ENCODE results near the gene ZCCHC17.
A peak's percentile ranks its signal among the peaks of the same experiment; 100 is the strongest.

Gene ZCCHC17

GRCh38 chr1:31390071-31390470 is 93.2 kb downstream of the ZCCHC17 start:
- no peaks in the 10 kb centered on the region for H3K9me3 ChIP-seq (ENCODE audit: severe bottlenecking)
- peak; percentile 49 for ATAC-seq (ENCODE audit: low read depth)
- no peak for DNase-seq (ENCODE audit: low spot score)
- no peaks in the 10 kb centered on the region for H3K36me3 ChIP-seq (ENCODE audit: low read depth)
- no peaks in the 10 kb centered on the region for H3K27me3 ChIP-seq (ENCODE audit: insufficient read depth, poor library complexity, severe bottlenecking)
- H3K4me1 ChIP-seq (ENCODE audit: insufficient read depth, poor library complexity, severe bottlenecking) = peaks cover 14% of the 10 kb centered on the region
- no peak for TF ChIP-seq CTCF (IDR thresholded peaks at IDR 0.05; ENCODE audit: poor library complexity, severe bottlenecking)
- H3K4me3 ChIP-seq (ENCODE audit: severe bottlenecking) = no peak overlapping the region
- H3K27ac ChIP-seq (ENCODE audit: poor library complexity, severe bottlenecking) = peak overlapping the region; percentile 20

- H3K9me3 ChIP-seq (ENCODE audit: severe bottlenecking) = no peaks in the 10 kb centered on the region
- H3K4me3 ChIP-seq (ENCODE audit: severe bottlenecking) = no peak overlapping the region
- TF ChIP-seq CTCF (IDR thresholded peaks at IDR 0.05; ENCODE audit: poor library complexity, severe bottlenecking) = no peak
- no peak overlapping the region for H3K27ac ChIP-seq (ENCODE audit: poor library complexity, severe bottlenecking)
- peaks cover 37% of the 10 kb centered on the region for H3K4me1 ChIP-seq (ENCODE audit: insufficient read depth, poor library complexity, severe bottlenecking)
- DNase-seq (ENCODE audit: low spot score) = no peak
- ATAC-seq (ENCODE audit: low read depth) = no peak
- H3K27me3 ChIP-seq (ENCODE audit: insufficient read depth, poor library complexity, severe bottlenecking) = no peaks in the 10 kb centered on the region
- no peaks in the 10 kb centered on the region for H3K36me3 ChIP-seq (ENCODE audit: low read depth)
Observed at GRCh38 chr1:31393463-31393862, 96.6 kb downstream of the ZCCHC17 start.

- no peaks in the 10 kb centered on the region for H3K36me3 ChIP-seq (ENCODE audit: low read depth)
- peak; percentile 71 for ATAC-seq (ENCODE audit: low read depth)
- H3K4me3 ChIP-seq (ENCODE audit: severe bottlenecking) = no peak overlapping the region
- DNase-seq (ENCODE audit: low spot score) = peak; percentile 84
- peak; percentile 91 for TF ChIP-seq CTCF (IDR thresholded peaks at IDR 0.05; ENCODE audit: poor library complexity, severe bottlenecking)
- no peaks in the 10 kb centered on the region for H3K9me3 ChIP-seq (ENCODE audit: severe bottlenecking)
- no peaks in the 10 kb centered on the region for H3K27me3 ChIP-seq (ENCODE audit: insufficient read depth, poor library complexity, severe bottlenecking)
- peak overlapping the region; percentile 96 for H3K27ac ChIP-seq (ENCODE audit: poor library complexity, severe bottlenecking)
- H3K4me1 ChIP-seq (ENCODE audit: insufficient read depth, poor library complexity, severe bottlenecking) = peaks cover 42% of the 10 kb centered on the region
Observed at GRCh38 chr1:31394584-31395193, 97.9 kb downstream of the ZCCHC17 start.

GRCh38 chr1:31396633-31397351 is 100.0 kb downstream of the ZCCHC17 start:
- Histone ChIP-seq H3K36me3 (ENCODE audit: low read depth) (no peaks in the 10 kb centered on the region), H3K9me3 (ENCODE audit: severe bottlenecking) (no peaks in the 10 kb centered on the region), H3K4me1 (ENCODE audit: insufficient read depth, poor library complexity, severe bottlenecking) (peaks cover 47% of the 10 kb centered on the region), H3K27me3 (ENCODE audit: insufficient read depth, poor library complexity, severe bottlenecking) (no peaks in the 10 kb centered on the region), H3K27ac (ENCODE audit: poor library complexity, severe bottlenecking) (peak overlapping the region; percentile 96), H3K4me3 (ENCODE audit: severe bottlenecking) (no peak overlapping the region)
- DNase-seq (ENCODE audit: low spot score) (peak; percentile 81), ATAC-seq (ENCODE audit: low read depth) (peak; percentile 72)
- peak; percentile 78 for TF ChIP-seq CTCF (IDR thresholded peaks at IDR 0.05; ENCODE audit: poor library complexity, severe bottlenecking)
